Measurements from ENCODE around the gene CDH4.

Gene CDH4

DNA sequence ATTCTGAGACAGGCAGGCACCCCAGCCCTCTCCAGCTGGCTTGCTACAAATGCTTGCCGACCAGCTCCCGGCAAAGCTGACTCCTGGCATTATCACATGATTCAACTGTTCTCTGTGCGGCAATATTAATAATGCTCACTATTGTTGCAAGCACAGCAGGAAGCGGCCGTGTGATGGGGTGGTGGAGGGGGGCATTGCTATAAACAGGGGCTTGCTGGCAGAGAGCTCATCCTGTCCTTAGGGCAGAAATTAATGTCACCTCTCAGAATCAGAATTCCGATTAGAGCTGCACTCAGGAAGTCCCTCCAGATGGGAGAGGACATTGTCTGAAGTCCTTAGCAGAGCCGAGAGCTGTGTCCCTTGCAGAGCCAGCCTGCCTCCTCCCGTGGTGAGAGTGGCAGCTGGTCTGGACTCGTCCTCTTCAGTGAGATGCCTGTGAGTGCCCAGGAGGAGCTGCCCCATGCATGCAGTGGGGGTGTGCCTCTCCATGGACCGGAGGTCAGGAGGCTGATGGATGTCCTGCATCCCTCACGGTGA is 162.5 kb downstream of the CDH4 start:
- Histone ChIP-seq H3K4me3 (ENCODE audit: low read depth in 1 of 5, low read length in 5 of 5) (no peak overlapping the region), H3K27me3 (ENCODE audit: control insufficient read depth in 5 of 5, insufficient read depth in 4 of 5, low read length in 5 of 5) (peaks cover 0 to 6% (median 3%) of the 10 kb centered on the region in 5 donors), H3K36me3 (ENCODE audit: control insufficient read depth in 5 of 5, insufficient read depth in 5 of 5, low read length in 5 of 5) (no peaks in the 10 kb centered on the region), H3K9me3 (ENCODE audit: control insufficient read depth in 5 of 5, low read length in 5 of 5) (peaks cover 0 to 17% (median 13%) of the 10 kb centered on the region in 5 donors), H3K27ac (ENCODE audit: low read depth, low read length) (no peak overlapping the region), H3K4me1 (ENCODE audit: control insufficient read depth in 5 of 5, insufficient read depth in 5 of 5, low read length in 5 of 5) (no peaks in the 10 kb centered on the region), H3K9ac (ENCODE audit: low read length in 5 of 5) (no peak overlapping the region)

GRCh38 chr20:61416546-61416945 is 164.5 kb downstream of the CDH4 start:
- no peak overlapping the region for H3K4me3 ChIP-seq (ENCODE audit: low read depth in 1 of 5, low read length in 5 of 5)
- no peak overlapping the region for H3K27ac ChIP-seq (ENCODE audit: low read depth, low read length)
- no peak overlapping the region for H3K9ac ChIP-seq (ENCODE audit: low read length in 5 of 5)
- H3K4me1 ChIP-seq (ENCODE audit: control insufficient read depth in 5 of 5, insufficient read depth in 5 of 5, low read length in 5 of 5), result no peaks in the 10 kb centered on the region
- peaks cover 0 to 27% (median 17%) of the 10 kb centered on the region in 5 donors for H3K9me3 ChIP-seq (ENCODE audit: control insufficient read depth in 5 of 5, low read length in 5 of 5)
- no peaks in the 10 kb centered on the region for H3K36me3 ChIP-seq (ENCODE audit: control insufficient read depth in 5 of 5, insufficient read depth in 5 of 5, low read length in 5 of 5)
- peaks cover 0 to 20% (median 11%) of the 10 kb centered on the region in 5 donors for H3K27me3 ChIP-seq (ENCODE audit: control insufficient read depth in 5 of 5, insufficient read depth in 4 of 5, low read length in 5 of 5)

DNA sequence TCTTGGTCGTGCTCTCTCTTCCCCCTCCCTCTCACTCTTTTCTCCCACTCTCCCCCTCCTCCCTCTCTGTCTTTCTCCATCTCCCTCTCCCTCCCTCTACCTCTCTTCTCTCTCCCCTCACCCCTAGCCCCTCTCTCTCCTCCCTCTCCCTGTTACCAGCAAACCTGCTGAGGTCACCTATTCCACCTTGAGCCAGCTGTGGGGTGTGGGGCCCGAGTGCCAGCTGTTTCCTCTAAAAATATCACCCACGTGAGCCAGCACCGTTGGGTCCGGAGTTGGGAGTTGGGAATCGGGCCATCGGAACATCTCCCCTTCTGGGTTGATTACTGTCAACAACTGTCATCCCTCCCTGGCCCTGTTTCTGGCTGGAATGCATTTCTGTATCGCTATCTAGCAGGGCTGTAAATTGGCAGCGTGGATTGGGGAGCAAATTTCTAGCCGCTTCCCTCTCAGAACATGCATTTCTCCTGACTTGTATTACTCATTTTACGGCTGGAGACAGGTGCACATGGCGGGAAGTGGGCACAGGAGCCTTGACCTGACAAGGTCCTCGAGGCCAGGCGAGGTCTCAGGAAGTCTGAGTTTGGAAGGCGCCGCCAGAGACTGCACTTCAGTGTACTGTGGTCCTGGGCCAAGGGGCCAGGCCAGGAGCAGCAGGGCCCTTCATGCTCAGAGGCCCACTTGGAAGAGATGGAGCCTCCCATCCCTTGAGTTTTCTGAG is 165.3 kb downstream of the CDH4 start:
- no peak overlapping the region for H3K27ac ChIP-seq (ENCODE audit: low read depth, low read length)
- H3K4me3 ChIP-seq (ENCODE audit: low read depth in 1 of 5, low read length in 5 of 5), result no peak overlapping the region
- peaks cover 0 to 27% (median 17%) of the 10 kb centered on the region in 5 donors for H3K9me3 ChIP-seq (ENCODE audit: control insufficient read depth in 5 of 5, low read length in 5 of 5)
- H3K9ac ChIP-seq (ENCODE audit: low read length in 5 of 5), result no peak overlapping the region
- no peaks in the 10 kb centered on the region for H3K36me3 ChIP-seq (ENCODE audit: control insufficient read depth in 5 of 5, insufficient read depth in 5 of 5, low read length in 5 of 5)
- H3K27me3 ChIP-seq (ENCODE audit: control insufficient read depth in 5 of 5, insufficient read depth in 4 of 5, low read length in 5 of 5), result peaks cover 0 to 20% (median 11%) of the 10 kb centered on the region in 5 donors
- H3K4me1 ChIP-seq (ENCODE audit: control insufficient read depth in 5 of 5, insufficient read depth in 5 of 5, low read length in 5 of 5), result no peaks in the 10 kb centered on the region

DNA sequence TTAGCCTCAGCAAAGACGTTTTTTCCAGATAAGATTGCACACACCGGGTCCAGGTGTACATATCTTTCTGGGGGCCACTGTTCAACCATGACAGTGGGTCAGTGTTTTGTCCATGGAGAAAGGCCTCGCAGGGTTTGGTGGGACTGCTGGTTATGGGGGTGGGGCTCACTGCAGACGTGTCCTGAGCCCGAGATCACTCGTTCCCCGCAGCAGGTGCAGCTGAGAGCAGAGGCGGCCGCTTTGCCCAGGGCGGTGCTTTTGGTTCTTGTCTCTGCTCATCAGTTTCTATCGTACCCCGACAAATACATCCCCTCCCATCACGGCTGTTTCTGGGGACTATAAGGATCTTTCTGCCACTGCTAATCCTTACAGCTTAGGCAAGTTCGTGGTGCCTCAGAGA is 166.9 kb downstream of the CDH4 start:
- Histone ChIP-seq H3K9me3 (ENCODE audit: control insufficient read depth in 5 of 5, low read length in 5 of 5) (peaks cover 0 to 13% (median 12%) of the 10 kb centered on the region in 5 donors), H3K27me3 (ENCODE audit: control insufficient read depth in 5 of 5, insufficient read depth in 4 of 5, low read length in 5 of 5) (peaks cover 0 to 21% (median 8%) of the 10 kb centered on the region in 5 donors), H3K9ac (ENCODE audit: low read length in 5 of 5) (no peak overlapping the region), H3K27ac (ENCODE audit: low read depth, low read length) (no peak overlapping the region), H3K4me1 (ENCODE audit: control insufficient read depth in 5 of 5, insufficient read depth in 5 of 5, low read length in 5 of 5) (no peaks in the 10 kb centered on the region), H3K4me3 (ENCODE audit: low read depth in 1 of 5, low read length in 5 of 5) (no peak overlapping the region), H3K36me3 (ENCODE audit: control insufficient read depth in 5 of 5, insufficient read depth in 5 of 5, low read length in 5 of 5) (no peaks in the 10 kb centered on the region)

GRCh38 chr20:61419501-61419900 is 167.4 kb downstream of the CDH4 start:
- Histone ChIP-seq H3K36me3 (ENCODE audit: control insufficient read depth in 5 of 5, insufficient read depth in 5 of 5, low read length in 5 of 5) (no peaks in the 10 kb centered on the region), H3K4me3 (ENCODE audit: low read depth in 1 of 5, low read length in 5 of 5) (no peak overlapping the region), H3K27ac (ENCODE audit: low read depth, low read length) (no peak overlapping the region), H3K4me1 (ENCODE audit: control insufficient read depth in 5 of 5, insufficient read depth in 5 of 5, low read length in 5 of 5) (no peaks in the 10 kb centered on the region), H3K9me3 (ENCODE audit: control insufficient read depth in 5 of 5, low read length in 5 of 5) (peaks cover 0 to 10% (median 8%) of the 10 kb centered on the region in 5 donors), H3K27me3 (ENCODE audit: control insufficient read depth in 5 of 5, insufficient read depth in 4 of 5, low read length in 5 of 5) (peaks cover 0 to 19% (median 8%) of the 10 kb centered on the region in 5 donors), H3K9ac (ENCODE audit: low read length in 5 of 5) (no peak overlapping the region)

- no peaks in the 10 kb centered on the region for H3K36me3 ChIP-seq (ENCODE audit: control insufficient read depth in 5 of 5, insufficient read depth in 5 of 5, low read length in 5 of 5)
- H3K27me3 ChIP-seq (ENCODE audit: control insufficient read depth in 5 of 5, insufficient read depth in 4 of 5, low read length in 5 of 5), result peaks cover 0 to 19% (median 8%) of the 10 kb centered on the region in 5 donors
- no peak overlapping the region for H3K4me3 ChIP-seq (ENCODE audit: low read depth in 1 of 5, low read length in 5 of 5)
- no peaks in the 10 kb centered on the region for H3K4me1 ChIP-seq (ENCODE audit: control insufficient read depth in 5 of 5, insufficient read depth in 5 of 5, low read length in 5 of 5)
- no peak overlapping the region for H3K9ac ChIP-seq (ENCODE audit: low read length in 5 of 5)
- H3K27ac ChIP-seq (ENCODE audit: low read depth, low read length), result no peak overlapping the region
- peaks cover 0 to 10% (median 8%) of the 10 kb centered on the region in 5 donors for H3K9me3 ChIP-seq (ENCODE audit: control insufficient read depth in 5 of 5, low read length in 5 of 5)
Measured at GRCh38 chr20:61420056-61420455, 168.0 kb downstream of the CDH4 start.

- no peaks in the 10 kb centered on the region for H3K4me1 ChIP-seq (ENCODE audit: control insufficient read depth in 5 of 5, insufficient read depth in 5 of 5, low read length in 5 of 5)
- no peak overlapping the region for H3K9ac ChIP-seq (ENCODE audit: low read length in 5 of 5)
- H3K27me3 ChIP-seq (ENCODE audit: control insufficient read depth in 5 of 5, insufficient read depth in 4 of 5, low read length in 5 of 5), result peaks cover 0 to 19% (median 8%) of the 10 kb centered on the region in 5 donors
- no peaks in the 10 kb centered on the region for H3K36me3 ChIP-seq (ENCODE audit: control insufficient read depth in 5 of 5, insufficient read depth in 5 of 5, low read length in 5 of 5)
- H3K4me3 ChIP-seq (ENCODE audit: low read depth in 1 of 5, low read length in 5 of 5), result no peak overlapping the region
- H3K9me3 ChIP-seq (ENCODE audit: control insufficient read depth in 5 of 5, low read length in 5 of 5), result peaks cover 0 to 10% (median 8%) of the 10 kb centered on the region in 5 donors
- no peak overlapping the region for H3K27ac ChIP-seq (ENCODE audit: low read depth, low read length)
Measured at GRCh38 chr20:61420781-61421180, 168.7 kb downstream of the CDH4 start.

- Histone ChIP-seq H3K4me3 (ENCODE audit: low read depth in 1 of 5, low read length in 5 of 5) (no peak overlapping the region), H3K9me3 (ENCODE audit: control insufficient read depth in 5 of 5, low read length in 5 of 5) (peaks cover 0 to 10% (median 8%) of the 10 kb centered on the region in 5 donors), H3K4me1 (ENCODE audit: control insufficient read depth in 5 of 5, insufficient read depth in 5 of 5, low read length in 5 of 5) (no peaks in the 10 kb centered on the region), H3K36me3 (ENCODE audit: control insufficient read depth in 5 of 5, insufficient read depth in 5 of 5, low read length in 5 of 5) (no peaks in the 10 kb centered on the region), H3K27me3 (ENCODE audit: control insufficient read depth in 5 of 5, insufficient read depth in 4 of 5, low read length in 5 of 5) (peaks cover 2 to 22% (median 8%) of the 10 kb centered on the region in 5 donors), H3K9ac (ENCODE audit: low read length in 5 of 5) (no peak overlapping the region), H3K27ac (ENCODE audit: low read depth, low read length) (no peak overlapping the region)
Measured at GRCh38 chr20:61422636-61423425, 170.8 kb downstream of the CDH4 start.

DNA sequence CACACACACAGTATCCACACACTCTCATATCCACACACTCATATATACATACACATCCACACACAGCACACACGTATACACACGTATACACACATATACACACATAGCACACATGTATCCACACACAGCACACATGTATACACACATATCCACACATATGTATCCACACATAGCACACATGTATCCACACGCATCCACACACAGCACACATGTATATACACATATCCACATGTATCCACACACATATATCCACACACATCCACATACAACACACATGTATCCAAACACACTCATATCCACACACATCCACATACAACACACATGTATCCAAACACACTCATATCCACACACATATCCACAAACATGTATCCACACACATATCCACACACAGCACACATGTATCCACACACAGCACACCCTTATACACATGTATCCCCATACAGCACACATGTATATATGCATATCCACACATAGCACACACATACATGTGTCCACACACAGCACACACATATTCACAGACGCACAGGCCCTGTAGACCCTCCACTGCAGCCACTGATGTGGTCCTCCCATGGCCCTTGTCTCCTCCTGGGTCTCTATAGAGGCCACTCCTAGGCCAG is 172.1 kb downstream of the CDH4 start:
- H3K9ac ChIP-seq (ENCODE audit: low read length in 5 of 5), result no peak overlapping the region
- H3K27me3 ChIP-seq (ENCODE audit: control insufficient read depth in 5 of 5, insufficient read depth in 4 of 5, low read length in 5 of 5), result peaks cover 2 to 22% (median 8%) of the 10 kb centered on the region in 5 donors
- H3K27ac ChIP-seq (ENCODE audit: low read depth, low read length), result no peak overlapping the region
- H3K4me3 ChIP-seq (ENCODE audit: low read depth in 1 of 5, low read length in 5 of 5), result no peak overlapping the region
- no peaks in the 10 kb centered on the region for H3K36me3 ChIP-seq (ENCODE audit: control insufficient read depth in 5 of 5, insufficient read depth in 5 of 5, low read length in 5 of 5)
- peaks cover 0 to 10% (median 8%) of the 10 kb centered on the region in 5 donors for H3K9me3 ChIP-seq (ENCODE audit: control insufficient read depth in 5 of 5, low read length in 5 of 5)
- H3K4me1 ChIP-seq (ENCODE audit: control insufficient read depth in 5 of 5, insufficient read depth in 5 of 5, low read length in 5 of 5), result no peaks in the 10 kb centered on the region

Measured in subcutaneous abdominal adipose tissue (tissue), 5 donors.